ENCODE results near the gene BIRC6. TPM values are rescaled to one million over a fixed set of nuclear protein-coding genes. Genes with fewer than 3 reads are reported as not detected.

The BIRC6 gene
- total and polyA plus RNA-seq, 2 donors (not counting 1 experiment from before 2014, with no cell fraction given), result 46.7 to 162 TPM

DNA sequence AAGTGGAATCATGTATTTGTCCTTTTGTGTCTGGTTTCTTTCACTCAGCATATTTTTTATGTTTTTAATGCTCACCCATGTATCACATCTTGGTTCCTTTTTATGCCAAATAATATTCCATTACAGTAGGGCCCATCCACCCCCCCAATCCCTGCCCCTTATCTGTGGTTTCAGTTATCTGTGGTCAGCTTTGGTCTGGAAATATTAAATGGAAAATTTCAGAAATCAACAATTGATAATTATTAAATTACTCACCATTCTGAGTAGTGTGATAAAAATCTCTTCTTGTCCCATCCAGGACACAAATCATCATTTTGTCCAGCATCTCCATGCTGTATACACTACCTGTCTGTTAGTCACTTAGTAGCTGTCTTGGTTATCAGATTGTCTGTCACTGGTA is 66.7 kb downstream of the BIRC6 start:
- H3K79me2 ChIP-seq (ENCODE audit: control insufficient read depth, insufficient read depth, low read length), result peaks cover 57% of the 10 kb centered on the region
- H4K20me1 ChIP-seq (ENCODE audit: control insufficient read depth, extremely low read depth, insufficient read depth, low read length), result no peaks in the 10 kb centered on the region

DNA sequence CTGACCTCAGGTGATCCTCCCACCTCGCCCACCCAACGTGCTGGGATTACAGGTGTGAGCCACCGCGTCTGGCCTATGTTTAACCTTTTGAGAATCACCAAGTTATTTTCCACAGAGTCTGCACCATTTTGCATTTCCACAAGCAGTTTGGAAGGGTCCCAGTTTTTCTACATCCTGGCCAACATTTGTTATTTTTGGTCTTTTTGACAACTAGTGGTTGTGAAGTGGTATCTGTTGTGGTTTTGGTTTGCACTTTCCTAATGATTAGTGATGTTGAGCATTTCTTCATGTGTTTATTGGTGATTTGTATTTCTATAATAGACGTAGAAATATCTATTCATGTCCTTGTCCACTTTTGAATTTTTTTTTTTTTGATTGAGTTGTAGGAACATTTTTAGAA is 67.9 kb downstream of the BIRC6 start:
- TF ChIP-seq CTCF (conservative IDR thresholded peaks at IDR 0.05 in 1 of 2, IDR thresholded peaks at IDR 0.05 in 1 of 2; ENCODE audit: low read depth in 1 of 2, low read length in 2 of 2), result no peak
- TF ChIP-seq EZH2 (IDR thresholded peaks at IDR 0.05; ENCODE audit: low read length, missing control alignments), result no peak
- Histone ChIP-seq H3K27me3 (ENCODE audit: control insufficient read depth, insufficient read depth, low read length) (no peaks in the 10 kb centered on the region), H3K27ac (ENCODE audit: insufficient read depth, low read length) (no peak overlapping the region), H3K9ac (ENCODE audit: insufficient read depth, low read length) (no peak overlapping the region), H3K4me1 (ENCODE audit: control insufficient read depth, extremely low read depth, insufficient read depth, low read length) (peaks cover 12% of the 10 kb centered on the region), H3K9me3 (ENCODE audit: control insufficient read depth, insufficient read depth, low read depth, low read length) (no peaks in the 10 kb centered on the region), H2AFZ (ENCODE audit: low read length) (no peak overlapping the region), H3K79me2 (ENCODE audit: control insufficient read depth, insufficient read depth, low read length) (peaks cover 60% of the 10 kb centered on the region), H3K4me2 (ENCODE audit: extremely low read depth, insufficient read depth, low read length) (no peak overlapping the region), H3K36me3 (ENCODE audit: control insufficient read depth, insufficient read depth, low read length) (no peaks in the 10 kb centered on the region), H3K4me3 (replicated peaks in 1 of 4; ENCODE audit: control extremely low read depth in 1 of 4, insufficient read depth in 1 of 4, low read depth in 3 of 4, low read length in 4 of 4) (no peak overlapping the region), H4K20me1 (ENCODE audit: control insufficient read depth, extremely low read depth, insufficient read depth, low read length) (no peaks in the 10 kb centered on the region)
- peak in 1 of 2 donors; percentile 66 for DNase-seq (ENCODE audit: low read depth in 2 of 2)

More for the DNA sequence above, 66.7 kb downstream of the BIRC6 start:
- Histone ChIP-seq H3K4me1 (ENCODE audit: control insufficient read depth, extremely low read depth, insufficient read depth, low read length) (peaks cover 12% of the 10 kb centered on the region), H3K9ac (ENCODE audit: insufficient read depth, low read length) (no peak overlapping the region), H3K9me3 (ENCODE audit: control insufficient read depth, insufficient read depth, low read depth, low read length) (no peaks in the 10 kb centered on the region), H3K27ac (ENCODE audit: insufficient read depth, low read length) (no peak overlapping the region), H3K27me3 (ENCODE audit: control insufficient read depth, insufficient read depth, low read length) (no peaks in the 10 kb centered on the region), H2AFZ (ENCODE audit: low read length) (no peak overlapping the region), H3K4me2 (ENCODE audit: extremely low read depth, insufficient read depth, low read length) (no peak overlapping the region), H3K4me3 (replicated peaks in 1 of 4; ENCODE audit: control extremely low read depth in 1 of 4, insufficient read depth in 1 of 4, low read depth in 3 of 4, low read length in 4 of 4) (no peak overlapping the region), H3K36me3 (ENCODE audit: control insufficient read depth, insufficient read depth, low read length) (no peaks in the 10 kb centered on the region)
- DNase-seq (ENCODE audit: low read depth in 2 of 2), result peak in 1 of 2 donors; percentile 53
- no peak for TF ChIP-seq CTCF (conservative IDR thresholded peaks at IDR 0.05 in 1 of 2, IDR thresholded peaks at IDR 0.05 in 1 of 2; ENCODE audit: low read depth in 1 of 2, low read length in 2 of 2)

DNA sequence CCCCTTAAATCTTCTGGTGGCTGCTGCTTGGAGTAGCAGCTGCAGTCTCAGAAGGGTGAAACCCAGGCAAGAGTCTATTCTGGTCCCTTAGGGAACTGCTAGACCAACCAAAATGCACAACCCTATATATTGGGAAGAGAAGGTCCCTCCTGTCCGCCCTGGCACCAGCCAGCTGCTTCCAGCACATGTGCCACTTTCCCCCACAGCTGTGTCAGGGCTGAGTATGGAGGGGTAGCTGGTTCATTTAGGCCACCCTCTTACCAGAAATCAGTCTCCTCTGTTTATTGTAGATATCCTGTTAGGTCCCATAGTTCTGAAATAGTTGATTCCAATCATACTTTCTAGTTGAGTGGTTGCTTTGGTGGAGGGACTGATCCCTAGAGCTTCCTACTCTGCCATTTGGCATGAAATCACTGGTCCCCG is 68.9 kb downstream of the BIRC6 start:
- no peaks in the 10 kb centered on the region for H3K9me3 ChIP-seq (ENCODE audit: control insufficient read depth, insufficient read depth, low read depth, low read length)
- peaks cover 12% of the 10 kb centered on the region for H3K4me1 ChIP-seq (ENCODE audit: control insufficient read depth, extremely low read depth, insufficient read depth, low read length)

More for the DNA sequence above, 68.9 kb downstream of the BIRC6 start:
- Histone ChIP-seq H2AFZ (ENCODE audit: low read length) (no peak overlapping the region), H3K9ac (ENCODE audit: insufficient read depth, low read length) (no peak overlapping the region), H3K4me2 (ENCODE audit: extremely low read depth, insufficient read depth, low read length) (peak overlapping the region; percentile 78), H3K27ac (ENCODE audit: insufficient read depth, low read length) (peak overlapping the region; percentile 78), H3K4me3 (replicated peaks in 1 of 4; ENCODE audit: control extremely low read depth in 1 of 4, insufficient read depth in 1 of 4, low read depth in 3 of 4, low read length in 4 of 4) (peak overlapping the region in 3 of 4 experiments; percentile 14 to 22 (median 15)), H3K27me3 (ENCODE audit: control insufficient read depth, insufficient read depth, low read length) (no peaks in the 10 kb centered on the region), H3K79me2 (ENCODE audit: control insufficient read depth, insufficient read depth, low read length) (peaks cover 52% of the 10 kb centered on the region), H3K36me3 (ENCODE audit: control insufficient read depth, insufficient read depth, low read length) (no peaks in the 10 kb centered on the region), H4K20me1 (ENCODE audit: control insufficient read depth, extremely low read depth, insufficient read depth, low read length) (no peaks in the 10 kb centered on the region)
- DNase-seq (ENCODE audit: low read depth in 2 of 2), result peak; percentile 52 to 73
- TF ChIP-seq CTCF (conservative IDR thresholded peaks at IDR 0.05 in 1 of 2, IDR thresholded peaks at IDR 0.05 in 1 of 2; ENCODE audit: low read depth in 1 of 2, low read length in 2 of 2), result no peak
- no peak for TF ChIP-seq EZH2 (IDR thresholded peaks at IDR 0.05; ENCODE audit: low read length, missing control alignments)

Measured in fibroblast of lung (primary cell).